Measurements from ENCODE around the gene CNTNAP2.

The CNTNAP2 gene

DNA sequence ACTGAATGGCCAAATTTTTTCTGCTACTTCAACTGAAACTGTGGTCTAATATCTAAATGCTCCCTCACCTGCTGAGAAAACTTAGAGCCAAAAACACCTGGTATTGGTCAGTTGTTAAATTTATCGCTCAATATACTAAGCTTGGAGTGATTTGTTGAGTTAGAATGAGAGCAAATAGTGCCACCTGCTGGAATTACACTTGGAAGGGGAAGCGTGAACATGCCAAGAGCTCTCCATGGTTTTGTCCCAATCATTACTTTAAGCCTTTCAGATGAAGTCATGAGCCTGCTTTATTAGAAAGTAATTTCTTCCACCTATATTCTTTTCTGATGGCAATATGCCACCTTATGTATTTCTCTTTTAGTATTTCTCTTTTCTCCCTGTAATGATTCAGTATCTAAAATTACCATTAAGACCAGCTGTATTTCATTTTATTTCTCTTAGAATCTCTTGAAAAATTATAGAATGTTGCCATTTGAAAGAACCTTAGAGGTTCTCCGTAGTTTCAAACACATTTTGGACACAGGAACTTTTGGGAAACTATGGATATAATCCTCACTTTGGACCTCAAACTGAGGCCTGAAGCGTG lies 2026.2 kb downstream of the CNTNAP2 start:
- no peak for DNase-seq (ENCODE audit: low read depth in 2 of 2)

DNA sequence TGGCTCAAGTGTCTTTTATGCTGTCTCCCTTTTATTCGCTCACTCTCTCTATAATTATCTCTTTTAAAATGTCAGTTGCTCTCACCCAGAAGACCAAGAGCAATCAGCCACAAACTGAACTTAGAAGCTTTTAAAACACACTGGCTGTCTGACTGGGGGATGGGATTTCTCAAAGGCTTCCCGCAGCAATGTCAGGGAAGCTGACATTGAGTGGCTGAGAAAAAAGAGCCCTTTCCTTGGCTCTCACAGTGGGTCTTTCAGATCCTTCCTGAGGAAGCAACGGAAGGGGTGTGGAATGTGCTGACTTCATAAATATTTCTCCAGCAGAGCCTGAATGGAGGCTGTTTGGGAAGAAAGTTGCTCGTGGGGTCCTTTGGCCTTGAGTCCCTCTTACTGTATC lies 2028.2 kb downstream of the CNTNAP2 start:
- DNase-seq (ENCODE audit: low read depth in 2 of 2): no peak

DNA sequence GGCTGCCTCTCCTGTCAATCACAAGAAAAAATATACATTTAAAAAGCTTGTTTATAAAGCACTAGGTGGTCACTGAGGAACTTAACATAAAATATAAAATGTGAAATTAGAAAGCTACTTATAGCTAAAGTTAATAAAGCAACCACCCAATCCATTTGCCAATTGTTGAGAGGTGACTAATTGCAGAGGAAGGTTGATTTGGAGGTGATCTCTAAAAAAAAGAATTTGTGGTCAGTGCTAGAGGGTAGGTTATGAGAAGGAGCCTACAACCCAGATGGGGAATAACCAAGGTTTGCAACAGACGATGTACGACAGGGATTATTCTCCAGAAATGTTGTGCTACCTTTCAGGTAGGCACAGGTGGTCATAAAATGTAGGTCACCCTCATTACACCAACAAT lies 2029.7 kb downstream of the CNTNAP2 start:
- DNase-seq (ENCODE audit: low read depth in 2 of 2): no peak

DNA sequence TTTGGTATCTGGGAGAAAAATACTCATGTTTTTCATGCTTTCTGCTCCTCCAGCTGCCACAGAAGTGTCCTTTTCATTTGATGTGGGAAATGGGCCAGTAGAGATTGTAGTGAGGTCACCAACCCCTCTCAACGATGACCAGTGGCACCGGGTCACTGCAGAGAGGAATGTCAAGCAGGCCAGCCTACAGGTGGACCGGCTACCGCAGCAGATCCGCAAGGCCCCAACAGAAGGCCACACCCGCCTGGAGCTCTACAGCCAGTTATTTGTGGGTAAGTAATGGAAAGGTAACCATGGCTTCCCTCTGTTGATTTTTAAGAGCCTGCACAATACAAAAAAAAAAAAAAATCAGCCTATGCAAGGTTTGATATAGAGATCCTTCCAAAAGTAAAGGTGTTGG lies 2030.8 kb downstream of the CNTNAP2 start:
- DNase-seq (ENCODE audit: low read depth in 2 of 2): no peak

DNA sequence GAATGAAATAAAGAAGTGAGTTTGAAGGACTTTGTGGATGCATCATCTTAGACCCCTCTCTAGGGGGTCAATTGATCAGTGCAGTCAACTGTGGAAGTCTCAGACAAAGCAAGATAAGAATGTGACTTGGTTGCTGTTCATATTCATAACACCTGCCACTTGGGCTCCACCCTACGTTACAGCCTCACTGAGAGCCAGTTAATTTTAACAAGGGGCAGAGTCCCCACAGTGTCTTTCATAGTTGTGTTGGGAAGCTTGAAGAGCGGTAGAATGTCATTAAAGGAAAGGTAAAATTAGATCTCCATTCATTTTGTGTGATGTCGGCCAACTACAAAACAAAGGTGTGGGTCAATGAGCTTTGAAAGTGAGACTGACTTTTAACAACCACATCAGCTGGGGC lies 2031.9 kb downstream of the CNTNAP2 start:
- DNase-seq (ENCODE audit: low read depth in 2 of 2): no peak

DNA sequence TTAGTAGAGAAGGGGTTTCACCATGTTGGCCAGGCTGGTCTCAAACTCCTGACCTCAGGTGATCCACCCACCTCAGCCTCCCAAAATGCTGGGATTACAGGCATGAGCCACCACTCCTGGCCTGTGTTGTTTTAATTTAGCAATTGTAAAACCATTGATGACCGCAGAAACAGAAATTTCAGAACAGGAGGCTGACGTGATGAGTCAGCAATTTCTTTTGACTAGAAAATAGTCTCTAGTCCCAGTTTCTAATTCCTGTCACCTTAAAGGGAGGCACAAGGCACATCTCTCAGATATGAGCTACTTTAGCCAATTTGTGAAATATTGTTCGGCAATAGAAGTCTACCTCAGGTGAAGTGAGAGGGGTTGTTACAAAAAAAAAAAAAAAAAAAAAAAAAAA lies 2033.1 kb downstream of the CNTNAP2 start:
- no peak for DNase-seq (ENCODE audit: low read depth in 2 of 2)

DNA sequence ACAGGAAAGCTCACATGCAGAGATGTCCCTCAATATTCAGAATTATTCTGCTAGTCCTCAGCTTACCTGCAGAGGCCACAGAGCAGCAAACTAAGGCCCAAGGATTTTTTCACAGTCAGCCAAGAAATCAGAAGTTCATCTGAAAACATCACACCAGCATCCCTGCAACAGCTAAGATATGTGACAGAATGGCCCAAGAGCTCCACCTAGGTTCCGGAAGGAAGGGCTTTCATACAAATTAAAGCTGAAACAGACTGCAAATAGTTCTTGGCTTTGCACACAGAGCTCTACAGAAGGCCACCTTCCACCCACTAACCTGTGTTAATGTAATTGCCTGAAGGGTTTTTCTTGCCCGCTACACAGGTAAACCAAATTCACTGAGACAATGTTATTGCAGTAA lies 2035.2 kb downstream of the CNTNAP2 start:
- no peak for DNase-seq (ENCODE audit: low read depth in 2 of 2)

DNA sequence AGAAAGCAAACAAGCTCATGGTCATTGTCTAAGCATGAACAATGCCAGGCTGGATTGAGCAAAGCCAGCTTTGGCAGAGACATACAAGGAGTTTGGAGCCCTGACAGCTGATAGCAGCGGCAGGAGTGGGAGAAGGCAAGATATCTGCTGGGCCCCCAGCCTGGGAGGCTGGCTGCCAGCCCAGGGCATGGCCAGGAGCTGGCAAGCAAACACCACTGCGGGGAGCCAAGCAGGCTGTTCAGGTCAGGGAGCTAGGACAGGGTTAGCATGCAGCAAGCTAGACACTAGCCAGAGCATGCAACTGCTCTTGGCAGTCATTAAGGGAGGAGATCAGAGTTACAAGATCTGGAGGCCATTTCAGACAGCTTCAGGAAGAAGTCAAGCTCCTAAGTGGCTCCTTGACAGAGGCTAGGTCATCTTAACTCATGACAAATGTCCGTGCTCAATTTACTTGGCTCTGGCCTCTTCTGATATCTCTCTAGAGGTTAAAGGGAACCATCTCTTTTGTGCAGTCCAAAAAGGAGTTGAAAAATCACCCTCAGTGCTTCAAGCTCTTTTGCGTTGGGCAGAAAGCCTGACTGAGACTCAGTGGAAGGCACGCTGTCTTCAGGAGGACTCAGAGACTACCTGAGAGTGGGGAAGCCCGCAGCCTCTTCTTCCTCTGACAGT lies 2037.1 kb downstream of the CNTNAP2 start:
- DNase-seq (ENCODE audit: low read depth in 2 of 2): no peak

DNA sequence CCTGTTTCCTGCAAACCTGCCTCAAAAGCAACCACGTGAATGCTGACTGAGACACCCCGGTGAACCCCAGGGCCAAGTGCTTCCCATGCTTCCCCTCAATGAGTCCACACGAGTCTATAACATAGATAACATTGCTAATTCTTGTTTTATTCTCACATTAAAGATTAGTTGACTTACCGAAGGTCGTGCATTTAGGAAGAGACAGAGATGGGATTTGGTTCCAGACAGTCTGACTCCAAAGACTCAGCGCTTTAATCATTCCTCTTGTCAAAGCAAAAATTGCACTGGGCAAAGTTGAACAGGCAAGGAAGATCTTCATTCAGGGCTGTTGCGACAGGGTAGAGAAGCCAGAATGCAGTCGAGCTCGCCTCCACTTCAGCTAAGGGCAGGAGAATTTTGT lies 2038.4 kb downstream of the CNTNAP2 start:
- no peak for DNase-seq (ENCODE audit: low read depth in 2 of 2)

DNA sequence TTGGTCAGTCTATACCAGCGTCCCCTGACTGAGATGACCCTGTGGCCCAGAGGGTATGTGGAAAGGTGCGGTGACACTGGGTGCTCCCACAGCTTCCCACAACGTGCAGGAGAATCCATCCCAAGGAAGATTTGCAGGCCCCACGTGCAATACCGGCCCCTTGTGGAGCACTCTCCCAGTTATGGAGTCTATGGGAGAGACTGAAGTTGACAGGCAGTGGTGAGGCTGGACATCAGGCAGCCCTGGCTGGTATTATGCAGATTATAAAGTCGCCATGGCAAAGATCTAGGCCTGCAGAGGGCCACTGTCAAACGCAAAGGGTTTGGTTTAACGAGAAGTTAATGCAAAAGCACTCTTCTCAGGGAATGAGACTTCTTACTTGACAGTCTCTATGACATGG lies 2039.2 kb downstream of the CNTNAP2 start:
- DNase-seq (ENCODE audit: low read depth in 2 of 2): no peak

DNA sequence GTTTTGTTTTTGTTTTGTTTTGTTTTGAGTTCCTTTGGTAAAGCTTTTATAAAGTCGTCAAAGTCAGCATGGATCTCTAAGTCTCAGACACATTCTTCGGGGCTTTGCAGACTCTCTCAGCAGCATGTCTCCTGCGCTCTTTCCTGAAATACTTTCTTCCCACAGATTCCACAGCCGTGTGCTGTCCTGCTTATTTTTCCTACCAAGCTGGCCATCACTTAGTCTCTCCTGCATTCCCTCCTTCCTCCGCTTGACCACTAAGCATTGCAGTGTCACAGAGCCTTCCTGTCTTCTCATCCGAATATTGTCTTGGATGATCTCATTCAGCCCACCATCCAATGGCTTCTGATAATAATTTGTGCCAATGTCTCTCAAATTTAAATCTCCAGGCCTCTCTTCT lies 2039.6 kb downstream of the CNTNAP2 start:
- DNase-seq (ENCODE audit: low read depth in 2 of 2): no peak

DNA sequence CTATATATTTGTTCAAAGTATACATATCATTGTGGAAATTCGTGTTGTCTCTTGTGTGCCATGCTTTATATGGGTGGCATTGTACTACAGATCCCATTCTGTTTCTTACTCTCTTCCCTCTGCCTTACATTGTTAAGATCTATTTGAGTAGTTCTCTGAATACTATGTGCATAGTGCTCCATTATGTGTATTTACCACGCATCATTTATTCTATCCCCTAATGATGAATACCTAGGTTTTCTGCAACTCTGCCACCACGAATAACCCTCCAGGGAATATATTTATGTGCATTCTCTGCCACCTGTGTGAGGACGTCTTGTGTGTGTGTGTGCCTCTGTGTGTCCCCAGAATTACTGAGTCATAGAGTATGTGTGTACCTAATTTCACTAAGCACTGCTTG lies 2042.7 kb downstream of the CNTNAP2 start:
- no peak for DNase-seq (ENCODE audit: low read depth in 2 of 2)

DNA sequence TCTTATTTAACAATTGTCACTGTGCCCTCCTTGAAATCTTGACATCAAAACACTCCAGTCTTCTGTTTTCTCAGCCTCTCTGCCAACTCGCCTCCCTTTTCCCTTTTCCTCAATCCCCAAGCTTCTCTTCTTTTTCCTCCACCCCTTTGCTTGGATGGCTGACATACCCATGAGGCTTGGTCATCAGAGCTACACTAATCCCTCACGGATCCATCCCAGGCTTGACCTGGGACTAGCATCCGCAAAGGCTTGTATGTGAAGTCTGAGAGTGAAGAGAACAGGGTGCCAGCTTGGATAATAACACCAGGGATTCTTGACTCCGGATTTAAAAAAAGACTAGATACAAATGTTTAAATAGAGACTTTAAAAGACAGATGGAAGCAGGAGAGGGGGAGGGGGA lies 2045.2 kb downstream of the CNTNAP2 start:
- DNase-seq (ENCODE audit: low read depth in 2 of 2): no peak

DNA sequence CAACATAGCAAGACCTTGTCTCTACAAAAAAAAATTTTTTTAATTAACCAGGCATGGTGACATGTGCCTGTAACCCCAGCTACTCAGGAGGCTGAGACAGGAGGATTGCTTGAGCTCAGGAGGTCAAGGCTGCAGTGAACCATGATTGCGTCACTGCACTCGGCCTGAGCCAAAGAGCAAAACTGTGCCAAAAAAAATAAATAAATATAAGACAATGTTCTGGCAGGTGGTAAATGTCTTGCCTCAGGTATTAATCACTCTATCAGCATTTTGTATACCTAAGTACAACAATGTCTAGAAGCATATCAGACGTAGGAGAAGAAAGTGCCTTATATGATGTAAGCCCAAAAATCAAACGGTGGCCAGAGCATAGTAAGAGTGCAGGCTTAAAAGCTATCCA lies 2046.2 kb downstream of the CNTNAP2 start:
- no peak for DNase-seq (ENCODE audit: low read depth in 2 of 2)

DNA sequence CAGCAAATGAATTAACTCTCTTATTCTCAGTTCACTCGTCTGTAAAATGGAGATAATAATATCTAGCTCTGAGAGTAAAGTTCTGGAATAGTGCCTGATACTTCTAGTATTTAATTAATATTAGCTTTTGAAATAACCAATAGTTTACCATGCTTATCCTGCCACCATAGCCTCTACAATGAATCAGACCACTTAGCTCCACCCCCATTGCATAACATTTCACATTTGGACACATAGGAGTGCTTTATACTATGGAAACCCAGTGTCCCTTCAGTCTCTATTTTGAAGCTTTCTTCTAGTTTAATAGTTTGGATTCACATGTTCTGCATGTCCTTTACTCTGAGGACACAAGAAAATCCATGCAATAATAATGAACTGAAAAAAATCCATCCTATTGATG lies 2046.6 kb downstream of the CNTNAP2 start:
- no peak for DNase-seq (ENCODE audit: low read depth in 2 of 2)

DNA sequence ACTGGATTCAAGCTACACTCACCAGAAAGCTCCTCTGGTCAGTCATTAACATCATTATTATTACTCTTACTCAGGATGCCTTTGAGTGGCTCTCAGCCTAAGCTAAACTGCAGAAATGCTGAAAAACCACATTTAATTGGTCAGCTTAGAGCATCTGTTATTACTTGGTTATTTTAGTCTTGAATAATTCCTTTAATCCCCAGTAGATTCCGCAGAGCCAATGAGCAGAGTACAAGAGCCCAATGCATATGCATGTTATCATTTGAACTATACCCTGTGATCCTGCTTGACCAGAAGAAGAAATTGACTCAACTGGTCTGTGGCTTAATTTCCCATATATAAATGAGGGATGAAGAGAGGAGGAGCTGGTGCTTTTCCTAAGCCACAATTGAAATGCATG lies 2056.3 kb downstream of the CNTNAP2 start:
- no peak for DNase-seq (ENCODE audit: low read depth in 2 of 2)

DNA sequence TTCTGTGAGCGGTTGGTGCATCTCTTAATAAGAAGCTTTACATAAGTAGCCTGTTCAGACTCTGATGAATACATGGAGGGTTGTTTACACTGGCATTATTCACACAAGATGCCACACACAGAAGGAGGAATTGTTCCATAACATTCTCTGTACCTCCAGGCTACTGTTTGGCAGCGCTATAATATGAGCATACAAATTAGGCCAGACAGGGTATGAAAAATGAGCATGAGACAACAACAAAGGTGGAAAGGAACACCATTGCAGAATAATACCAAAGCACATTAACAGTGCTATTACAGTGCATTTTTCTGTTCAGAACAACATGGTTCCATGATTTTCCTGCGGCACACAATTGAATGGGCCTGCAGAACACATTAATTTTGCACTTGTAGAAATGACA lies 2056.8 kb downstream of the CNTNAP2 start:
- DNase-seq (ENCODE audit: low read depth in 2 of 2): no peak

DNA sequence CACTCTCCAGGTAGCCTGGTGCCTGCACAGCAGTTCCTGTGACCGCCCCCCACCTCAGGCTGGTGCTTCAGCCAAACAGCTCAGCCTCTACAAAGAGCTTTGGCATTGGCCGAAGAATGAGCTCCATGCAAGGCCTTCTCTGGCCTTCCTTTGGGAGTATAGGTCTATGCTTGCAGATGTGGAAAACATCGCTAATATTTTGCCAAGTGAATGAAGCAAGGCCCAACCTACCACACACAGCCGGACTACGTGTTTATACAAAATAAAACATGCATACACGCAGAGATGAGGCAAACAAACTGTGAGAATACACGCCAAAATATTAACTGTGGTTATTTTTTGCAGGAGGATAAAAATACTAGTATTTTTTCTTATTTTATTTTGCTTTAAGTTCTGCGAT lies 2057.8 kb downstream of the CNTNAP2 start:
- no peak for DNase-seq (ENCODE audit: low read depth in 2 of 2)

DNA sequence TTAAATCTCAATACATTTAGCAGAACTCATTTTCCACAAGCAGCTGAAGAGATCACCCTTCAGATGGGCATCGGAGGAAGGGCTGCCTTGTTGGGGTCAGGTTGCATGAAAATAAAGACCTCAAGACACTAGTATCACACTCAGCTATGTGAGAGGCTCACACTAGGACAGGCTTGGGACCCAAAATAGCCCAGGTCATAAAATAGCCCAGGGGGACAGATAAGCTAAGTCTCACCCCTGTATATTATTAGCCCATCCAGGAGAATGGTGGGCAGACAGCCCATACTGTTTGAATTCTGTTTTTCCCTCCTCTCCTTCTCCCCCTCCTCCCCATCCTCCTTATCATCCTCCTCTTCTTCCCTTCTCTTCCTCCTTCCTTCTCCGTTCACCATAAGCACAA lies 2058.9 kb downstream of the CNTNAP2 start:
- no peak for DNase-seq (ENCODE audit: low read depth in 2 of 2)

DNA sequence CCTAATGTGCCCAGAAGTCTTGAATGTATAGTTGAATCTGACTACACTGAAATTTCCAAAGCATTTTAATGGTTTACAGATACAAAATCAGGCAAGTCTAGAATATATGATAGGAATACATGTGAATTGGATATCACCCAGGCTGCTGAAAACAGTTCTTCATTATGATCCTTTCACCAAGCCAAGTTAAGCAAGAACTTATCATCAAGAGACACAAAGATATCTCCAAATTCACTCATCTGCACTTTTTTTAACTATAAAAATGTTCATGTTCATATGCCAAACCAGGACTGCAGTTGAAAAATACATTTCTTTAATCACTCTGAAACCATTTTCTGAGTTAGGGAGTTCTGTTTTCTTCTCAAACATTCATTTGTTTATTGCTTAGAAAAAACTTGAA lies 2061.4 kb downstream of the CNTNAP2 start:
- DNase-seq (ENCODE audit: low read depth in 2 of 2): no peak

DNA sequence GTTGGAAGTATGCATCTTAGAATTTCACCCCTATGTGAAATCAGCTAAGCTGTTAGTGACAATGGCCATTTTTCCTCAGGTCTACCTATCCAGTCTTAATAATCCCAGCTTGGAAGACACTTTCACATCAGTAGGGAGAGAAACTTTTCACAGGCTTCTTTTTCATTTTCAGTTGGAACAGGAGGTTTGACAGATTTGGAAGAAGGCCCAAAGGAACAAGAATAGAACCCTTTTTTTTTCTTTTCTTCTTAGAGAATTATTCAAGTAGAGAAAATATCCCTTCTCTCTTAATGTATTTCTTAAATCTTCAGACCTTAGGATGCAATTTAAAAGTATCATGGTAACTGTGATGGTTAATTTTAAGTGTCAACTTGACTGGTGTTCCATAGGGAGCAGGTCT lies 2063.5 kb downstream of the CNTNAP2 start:
- DNase-seq (ENCODE audit: low read depth in 2 of 2): no peak

DNA sequence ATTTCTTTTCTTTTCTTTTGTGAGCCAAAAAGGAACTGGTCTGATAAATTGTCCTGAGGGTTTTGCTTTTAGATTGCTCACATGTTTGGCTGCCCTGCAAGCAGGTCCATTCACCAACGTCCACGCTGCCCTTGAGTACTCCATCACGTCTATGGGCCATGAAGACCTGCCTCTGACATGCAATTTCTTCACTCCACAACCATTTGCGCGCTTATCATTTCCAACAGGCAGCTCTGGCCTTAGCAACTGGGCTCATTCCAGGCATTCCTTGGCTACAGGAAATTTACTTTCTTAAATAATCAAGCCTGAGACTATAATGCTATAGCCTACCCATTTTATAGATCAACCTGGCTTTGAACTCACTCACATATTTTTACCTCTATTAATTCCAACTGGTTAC lies 2065.7 kb downstream of the CNTNAP2 start:
- no peak for DNase-seq (ENCODE audit: low read depth in 2 of 2)

DNA sequence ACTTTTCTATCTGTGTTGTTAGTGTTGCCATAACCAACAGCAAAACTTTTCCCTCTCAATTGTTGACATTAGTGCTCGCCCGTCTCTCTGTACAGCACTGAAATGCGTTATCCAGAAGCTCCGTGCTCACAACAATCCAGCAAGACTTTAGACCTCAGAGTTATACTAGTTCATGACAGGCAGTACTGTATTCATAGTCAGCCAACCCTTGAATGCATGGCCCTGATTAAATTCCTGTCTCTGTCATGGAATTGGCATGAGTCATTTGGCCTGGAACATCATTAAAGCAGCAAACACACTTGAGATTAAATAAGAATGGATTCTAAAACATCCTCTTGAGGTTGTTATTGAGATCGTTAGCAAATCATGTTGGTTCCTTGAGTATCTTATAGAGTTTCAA lies 2068.4 kb downstream of the CNTNAP2 start:
- DNase-seq (ENCODE audit: low read depth in 2 of 2): no peak

DNA sequence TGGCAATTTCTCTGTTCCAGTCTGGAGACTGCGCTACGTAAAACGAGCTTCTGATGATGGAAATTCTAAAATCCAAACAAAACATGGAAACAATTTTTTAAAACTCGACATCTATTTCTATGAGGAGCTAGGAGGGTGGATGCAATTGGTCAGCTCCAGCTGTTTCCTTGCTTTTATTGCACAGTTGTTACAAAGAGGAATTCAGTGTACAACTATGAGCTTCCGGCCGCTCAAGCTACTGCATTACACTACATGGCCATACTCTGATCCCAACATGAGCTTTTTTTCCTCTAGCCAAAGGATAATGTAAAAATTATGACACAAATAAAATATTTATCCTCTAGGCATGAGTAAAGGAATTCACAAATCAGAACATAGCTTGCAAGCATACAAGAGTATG lies 2070.9 kb downstream of the CNTNAP2 start:
- DNase-seq (ENCODE audit: low read depth in 2 of 2): no peak

Measured in stimulated activated CD4-positive, alpha-beta T cell treated with anti-CD3 and anti-CD28 coated beads, Interleukin-4, amount 100 ng/mL, for 48 hours (primary cell).